Umbilical cord (tissue), 2 donors: ENCODE measurements around the gene HOXB3. TPM values are rescaled to one million over a fixed set of nuclear protein-coding genes. Genes with fewer than 3 reads are reported as not detected.

ENCODE experiments used
- DNase-seq: peaks from one replicate; pipeline ENCODE4 v3.0.0-alpha.2; 2015; ENCODE audit warnings: low spot score
- total RNA-seq: library from RNA; depleted of rRNA; stranded (reverse); fragments of >200 nt; gene quantifications from one replicate; pipeline ENCODE4 v1.2.3, GENCODE V29; 2014; ENCODE audit warnings: low replicate concordance; ENCODE audit not compliant: insufficient read depth

Gene HOXB3
- total RNA-seq, 1 donor from 2014 or later: 18.3 TPM

GRCh38 chr17:48626245-48627117 lies 36.4 kb upstream of the HOXB3 start, which contains the start of gene HOXB9:
Gene HOXB9, minus strand, starts transcription at chr17:48626358. Its CDS starts 89 bp downstream, at chr17:48626269.
- DNase-seq: no peak

- no peak for DNase-seq
Measured at GRCh38 chr17:48625495-48626244, 35.6 kb upstream of the HOXB3 start.

GRCh38 chr17:48624544-48625494 lies 34.8 kb upstream of the HOXB3 start:
- DNase-seq: no peak

GRCh38 chr17:48624118-48624517 lies 34.1 kb upstream of the HOXB3 start:
- DNase-seq: no peak

- no peak for DNase-seq
Measured at GRCh38 chr17:48623583-48623982, 33.5 kb upstream of the HOXB3 start.

GRCh38 chr17:48622857-48623256 lies 32.8 kb upstream of the HOXB3 start:
- DNase-seq: no peak

- DNase-seq: no peak
Measured at GRCh38 chr17:48621410-48622392, 31.7 kb upstream of the HOXB3 start.

GRCh38 chr17:48620461-48621139 lies 30.6 kb upstream of the HOXB3 start:
- no peak for DNase-seq

GRCh38 chr17:48619826-48620449 lies 29.9 kb upstream of the HOXB3 start:
- no peak for DNase-seq

GRCh38 chr17:48618256-48618896 lies 28.3 kb upstream of the HOXB3 start:
- peak; percentile 89 for DNase-seq

- DNase-seq: no peak
Measured at GRCh38 chr17:48617471-48618255, 27.6 kb upstream of the HOXB3 start.

GRCh38 chr17:48616717-48617470 lies 26.9 kb upstream of the HOXB3 start:
- no peak for DNase-seq

- DNase-seq: no peak
Measured at GRCh38 chr17:48615963-48616716, 26.1 kb upstream of the HOXB3 start.

- no peak for DNase-seq
Measured at GRCh38 chr17:48615047-48615962, 25.3 kb upstream of the HOXB3 start, which contains the start of gene HOXB8. Gene HOXB8, minus strand, starts transcription at chr17:48615292. Its CDS starts 588 bp downstream, at chr17:48614704.
